ENCODE results near the gene ISCU.
"Not testable (repeated sequence)": the region's sequence is repeated elsewhere in the genome, so short reads cannot be mapped to it uniquely, and the experiment has no call there.

Gene ISCU

DNA sequence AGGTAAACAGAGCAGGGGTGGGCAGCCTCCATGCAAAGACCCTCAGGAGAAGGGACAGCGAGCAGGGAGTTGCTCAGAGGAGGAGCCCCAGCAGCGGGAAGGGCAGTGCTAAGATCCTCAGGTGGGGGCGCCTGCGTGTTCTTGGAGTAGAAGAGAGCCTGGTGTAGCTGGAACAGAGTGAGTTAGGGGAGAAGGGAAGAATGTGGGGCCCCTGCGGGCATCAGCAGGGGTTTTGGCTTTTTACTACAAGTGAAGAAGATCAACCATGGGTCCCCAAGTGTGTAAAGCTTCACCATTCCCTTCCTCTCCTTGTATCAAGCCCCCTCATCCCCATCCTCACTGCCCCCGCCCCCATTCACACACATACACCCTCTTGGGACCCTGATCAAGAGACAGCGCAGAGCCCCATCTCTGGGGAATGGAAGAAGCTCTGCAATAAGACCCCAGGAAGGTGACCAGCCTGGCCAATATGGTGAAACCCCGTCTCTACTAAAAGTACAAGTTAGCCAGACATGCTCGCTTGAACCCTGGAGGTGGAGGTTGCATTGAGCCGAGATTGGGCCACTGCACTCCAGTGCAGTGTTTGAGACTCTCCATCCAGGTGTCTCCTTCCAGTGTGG, 45.7 kb downstream of the ISCU start:
- DNase-seq = no peak

DNA sequence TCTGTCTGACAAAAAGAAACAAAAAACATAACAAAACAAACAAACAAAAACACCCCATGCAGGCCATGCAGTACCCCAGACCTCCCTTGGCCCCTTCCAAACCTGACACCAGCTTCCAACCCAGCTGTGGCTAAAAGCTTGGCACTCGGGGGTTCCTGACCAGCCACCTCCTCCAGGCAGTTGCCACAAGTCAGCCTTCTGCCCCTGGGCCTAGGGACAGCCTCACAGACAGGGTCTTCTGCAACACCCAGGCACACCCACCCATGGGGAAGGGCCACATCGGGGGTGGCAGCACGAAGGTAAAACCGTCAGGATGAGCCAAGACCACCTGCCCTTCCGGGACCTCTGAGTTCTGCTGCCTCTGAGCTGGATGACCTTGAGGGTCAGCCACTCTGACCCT, 46.2 kb downstream of the ISCU start:
- no peak for DNase-seq

DNA sequence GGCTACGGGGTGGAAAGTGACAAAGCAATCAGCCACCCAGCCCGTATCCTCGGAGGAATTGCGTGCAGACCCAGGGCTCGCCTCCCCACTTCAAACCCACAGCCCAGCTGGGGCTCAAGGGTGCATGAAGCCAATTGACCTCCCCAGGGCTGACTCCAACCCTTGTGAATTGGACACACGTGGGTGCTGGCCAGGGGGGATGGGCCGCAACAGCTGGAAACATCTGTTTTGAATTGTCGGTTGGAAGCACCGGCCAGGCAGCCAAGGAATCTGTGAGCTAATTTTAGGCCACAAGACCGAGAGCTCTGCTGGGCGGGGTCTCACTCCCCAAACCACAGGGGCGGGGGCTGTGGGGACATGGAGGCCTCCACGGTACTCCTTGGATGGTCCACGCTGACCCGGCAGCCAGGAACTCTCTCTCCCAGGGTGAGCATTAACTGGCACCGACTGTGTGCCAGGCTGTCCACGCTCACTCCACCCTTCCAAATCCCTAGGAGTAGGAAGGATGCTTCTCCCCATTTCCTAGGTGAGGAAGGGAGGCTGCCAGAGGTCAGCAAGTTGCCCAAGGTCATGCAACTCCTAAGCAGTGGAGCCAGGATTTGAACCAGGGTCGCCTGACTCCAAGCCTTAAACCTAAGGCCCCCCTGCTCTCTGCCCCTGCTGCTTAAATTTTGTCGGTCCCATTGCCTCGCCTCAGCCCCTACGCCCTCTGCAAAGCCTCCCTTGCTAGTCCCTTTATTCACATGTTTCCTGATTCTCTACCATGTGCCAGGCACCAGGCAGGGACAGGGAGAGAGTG, 47.3 kb downstream of the ISCU start:
- no peak for DNase-seq

GRCh38 chr12:108610336-108610815, 48.0 kb downstream of the ISCU start:
- DNase-seq = no peak

GRCh38 chr12:108610856-108611605, 48.6 kb downstream of the ISCU start:
- DNase-seq = no peak

DNA sequence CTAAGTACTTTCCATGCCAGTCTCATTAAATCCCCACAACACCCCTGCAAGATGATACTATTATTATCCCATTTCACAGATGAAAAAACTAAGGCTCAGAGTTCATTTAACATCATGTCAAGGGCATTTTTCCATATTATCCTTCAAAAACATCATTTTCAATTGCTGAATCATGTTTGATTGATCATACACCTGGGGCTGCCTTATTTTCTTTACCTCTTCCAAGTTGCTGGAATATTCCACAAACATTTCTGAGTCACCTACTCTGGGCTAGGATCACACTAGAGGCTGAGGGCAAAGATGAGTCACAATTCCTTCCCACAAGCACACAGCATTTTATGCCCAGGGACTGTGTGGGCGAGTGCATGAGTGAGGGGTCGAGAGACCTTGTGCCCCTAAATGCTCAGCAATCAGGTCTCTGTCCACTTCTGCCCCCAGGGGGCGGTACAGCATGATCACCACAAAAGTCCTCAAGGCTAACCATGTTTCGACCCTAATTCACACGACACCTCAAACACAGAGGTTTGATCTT, 49.6 kb downstream of the ISCU start:
- no peak for DNase-seq

GRCh38 chr12:108612788-108613282, 50.4 kb downstream of the ISCU start:
- DNase-seq = no peak

- no peak for DNase-seq
Observed at GRCh38 chr12:108613548-108613947, 51.2 kb downstream of the ISCU start.

GRCh38 chr12:108614041-108614440, 51.6 kb downstream of the ISCU start:
- DNase-seq = no peak

DNA sequence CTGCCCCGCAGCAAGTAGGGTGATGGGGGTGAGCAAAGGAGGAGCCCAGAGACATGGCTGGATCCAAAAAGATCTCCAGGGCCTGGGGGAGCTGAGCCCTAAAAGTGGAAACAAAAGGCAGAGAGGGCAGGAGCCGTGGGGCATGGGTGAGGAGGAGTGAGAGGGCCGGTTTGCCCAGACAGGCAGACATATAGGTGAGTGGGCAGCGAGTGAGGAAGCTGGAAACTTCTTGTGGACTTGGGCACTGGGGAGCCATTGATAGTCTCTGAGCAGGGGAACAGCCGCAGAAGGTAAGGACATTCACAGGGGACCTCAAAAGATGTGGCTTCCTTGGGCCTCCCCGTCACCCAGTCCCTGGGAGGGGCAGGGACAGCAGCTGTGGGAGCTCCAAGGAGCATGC, 52.2 kb downstream of the ISCU start:
- no peak for DNase-seq

DNA sequence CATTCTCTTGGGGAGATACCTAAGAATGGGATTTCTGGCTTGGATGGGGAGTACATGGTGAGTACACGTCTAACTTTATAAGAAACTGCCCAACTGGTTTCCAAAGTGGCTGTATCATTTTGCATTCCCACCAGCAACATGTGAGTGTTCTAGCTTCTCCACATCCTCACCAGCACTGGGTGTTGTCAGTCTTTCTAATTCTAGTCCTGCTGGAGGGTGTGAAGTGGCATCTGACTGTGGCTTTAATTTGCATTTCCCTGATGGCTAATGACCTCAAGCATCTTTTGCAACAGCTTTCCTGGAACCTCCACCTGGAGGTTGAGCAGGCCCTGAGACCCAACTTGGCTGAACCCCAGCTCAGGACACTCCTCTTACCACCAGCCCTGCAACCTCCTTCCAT, 53.5 kb downstream of the ISCU start:
- no peak for DNase-seq

DNA sequence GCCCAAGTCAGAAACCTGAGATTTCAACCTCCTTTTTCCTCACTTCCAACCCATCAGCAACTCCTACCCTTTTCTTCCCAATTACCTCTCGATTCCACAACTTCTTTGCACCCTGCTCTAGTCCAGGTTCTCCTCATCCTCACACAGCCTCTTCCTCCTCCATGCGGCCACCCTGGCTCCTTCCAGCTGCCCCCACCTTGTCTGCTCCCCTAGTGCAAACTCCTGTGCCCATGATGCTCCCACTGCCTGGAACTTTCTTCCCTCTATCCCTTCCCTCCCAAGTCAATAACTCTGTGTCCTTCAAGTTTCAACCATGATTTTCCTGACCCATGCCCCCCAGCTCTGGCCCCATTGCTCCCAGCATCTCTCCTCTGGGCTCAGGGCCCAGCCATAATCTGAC, 54.0 kb downstream of the ISCU start:
- no peak for DNase-seq

DNA sequence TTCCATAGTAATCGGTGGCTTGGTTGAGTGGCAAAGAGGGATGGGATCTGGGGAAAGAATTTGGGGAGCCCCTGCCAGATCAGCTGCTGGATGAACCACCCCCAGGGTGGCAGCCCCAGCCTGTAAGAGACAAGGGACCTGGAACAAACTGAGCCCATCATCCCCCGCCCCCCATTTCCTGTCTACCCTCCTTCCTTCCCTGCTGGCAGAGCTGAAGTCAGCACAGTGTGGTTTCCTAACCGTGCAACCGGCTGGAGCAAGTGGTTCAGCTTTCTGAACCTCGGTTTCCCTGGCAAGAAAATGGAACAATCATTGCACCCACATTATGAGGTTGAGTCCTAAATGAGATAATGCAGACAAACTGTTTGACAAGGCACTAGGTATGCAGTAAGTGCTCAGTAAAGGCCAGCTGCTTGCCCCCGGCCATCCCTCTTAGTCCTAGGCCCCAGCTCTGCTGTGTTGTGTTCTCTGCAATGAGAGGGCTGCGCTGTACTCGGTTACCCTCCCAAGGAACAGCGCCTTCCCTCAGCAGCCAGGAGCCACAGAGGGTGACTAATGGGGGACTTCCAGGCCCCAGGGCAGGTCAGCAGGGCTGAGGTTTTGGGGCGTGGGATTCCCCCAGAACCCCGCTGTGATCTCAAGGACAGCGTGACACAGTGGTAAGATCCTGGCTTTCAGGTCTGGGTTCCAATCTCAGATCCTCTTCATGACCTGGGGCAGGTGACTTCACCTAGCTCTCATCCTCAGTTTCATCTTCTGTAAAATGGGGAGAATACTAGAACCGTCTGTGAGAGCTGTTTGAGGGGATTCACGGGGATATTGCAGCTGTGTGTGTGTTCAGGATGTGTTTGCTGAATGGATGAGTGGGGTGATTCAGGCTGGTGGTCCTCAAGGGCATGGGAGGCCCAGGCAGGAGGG, 54.8 kb downstream of the ISCU start:
- no peak for DNase-seq

DNA sequence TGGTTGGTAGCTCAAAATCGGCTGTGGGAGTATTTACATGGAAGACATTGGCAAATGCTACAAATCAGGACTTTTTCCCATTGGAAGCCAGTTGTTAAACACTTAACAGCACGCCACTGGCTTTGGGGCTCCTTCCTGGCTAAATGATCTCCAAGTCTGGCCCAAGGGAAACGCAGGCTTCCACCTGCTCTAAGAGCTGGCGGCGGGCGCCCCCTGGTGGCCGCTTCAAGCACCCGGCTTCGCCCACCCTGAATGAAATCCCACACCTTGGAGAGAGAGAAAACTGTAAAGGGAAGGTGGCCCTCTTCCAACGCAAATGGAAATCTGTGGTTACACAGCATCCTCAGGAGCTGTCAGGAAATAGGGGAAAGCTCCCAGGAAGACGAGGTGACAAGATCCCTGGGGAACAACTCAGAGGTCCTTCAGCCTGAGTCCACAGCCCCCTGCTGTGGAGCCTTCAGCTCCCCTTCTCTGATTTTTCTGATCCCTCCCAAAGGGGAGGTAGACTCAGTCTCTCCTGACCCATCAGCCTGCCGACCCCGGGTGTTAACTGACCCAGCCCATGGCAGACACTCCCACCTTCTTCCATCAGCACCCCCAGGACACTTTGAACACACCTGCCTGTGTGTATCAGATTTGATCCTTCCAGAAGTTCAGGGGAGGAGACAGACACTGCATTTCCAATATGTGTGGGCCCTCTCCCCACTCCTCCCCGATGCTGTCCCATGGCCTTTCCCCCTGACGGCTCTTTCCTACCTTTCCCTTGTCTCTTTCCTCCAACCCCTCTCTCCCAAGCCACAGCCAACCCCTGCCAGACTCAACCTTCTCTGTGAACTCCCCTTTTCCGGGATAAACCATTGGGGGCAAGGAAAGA, 55.9 kb downstream of the ISCU start:
- peak; percentile 13 for DNase-seq

- not testable (repeated sequence) for DNase-seq
Observed at GRCh38 chr12:108618953-108619274, 56.5 kb downstream of the ISCU start.

Measured in NCI-H1417 treated with DMSO at 0.1 percent for 48 hours (cell line).